H9 (cell line): Measurements from ENCODE around the gene CKB. TPM values are rescaled to one million over a fixed set of nuclear protein-coding genes. Genes with fewer than 3 reads are reported as not detected.

Experiments
- DNase-seq: peaks from one replicate; pipeline ENCODE4 v3.0.0-alpha.2; 2017
- H2AFZ ChIP-seq: one replicate; pipeline ENCODE4 v1.6.1; 2013; ENCODE audit warnings: mild to moderate bottlenecking, low read length, control low read depth, moderate library complexity
- H2AK5ac ChIP-seq: 2 replicates; pipeline ENCODE4 v1.6.1; 2013; ENCODE audit warnings: low read length, control low read depth, mixed read lengths; ENCODE audit not compliant: insufficient read length
- H2BK120ac ChIP-seq: one replicate; pipeline ENCODE4 v1.6.1; 2013; ENCODE audit warnings: low read depth, mild to moderate bottlenecking, low read length, control low read depth, inconsistent platforms; ENCODE audit not compliant: poor library complexity, severe bottlenecking
- H2BK12ac ChIP-seq: 2 replicates; pipeline ENCODE4 v1.6.1; 2013; ENCODE audit warnings: low read length, control low read depth, mixed read lengths, low read depth; ENCODE audit not compliant: insufficient read length
- H2BK15ac ChIP-seq: 2 replicates; pipeline ENCODE4 v1.6.1; 2013; ENCODE audit warnings: low read depth, low read length, control low read depth
- H2BK20ac ChIP-seq: one replicate; pipeline ENCODE4 v1.6.1; 2013; ENCODE audit warnings: low read depth, mild to moderate bottlenecking, low read length, control low read depth, inconsistent platforms; ENCODE audit not compliant: poor library complexity, severe bottlenecking
- H2BK5ac ChIP-seq: 2 replicates; pipeline ENCODE4 v1.6.1; 2013; ENCODE audit warnings: low read length, control low read depth, mixed read lengths; ENCODE audit not compliant: insufficient read length
- H3K14ac ChIP-seq: 2 replicates; pipeline ENCODE4 v1.6.1; 2013; ENCODE audit warnings: low read length, control low read depth; ENCODE audit not compliant: insufficient read depth
- H3K18ac ChIP-seq: 2 replicates; pipeline ENCODE4 v1.6.1; 2013; ENCODE audit warnings: low read depth, mild to moderate bottlenecking, mixed read lengths, low read length, control low read depth; ENCODE audit not compliant: insufficient read length
- H3K23ac ChIP-seq: 2 replicates; pipeline ENCODE4 v1.6.1; 2013; ENCODE audit warnings: low read length, control low read depth, mixed read lengths, low read depth; ENCODE audit not compliant: insufficient read length
- H3K23me2 ChIP-seq: 2 replicates; pipeline ENCODE4 v1.6.1; 2013; ENCODE audit warnings: low read depth, mild to moderate bottlenecking, mixed read lengths, low read length, control low read depth; ENCODE audit not compliant: insufficient read length, poor library complexity, severe bottlenecking
- H3K27ac ChIP-seq: 2 replicates; pipeline ENCODE4 v1.5.1; 2013; ENCODE audit warnings: low read length, control low read depth, mixed read lengths, low read depth; ENCODE audit not compliant: insufficient read length
- H3K27me3 ChIP-seq: 2 replicates; pipeline ENCODE4 v1.6.1; 2013; ENCODE audit warnings: low read length, control low read depth, inconsistent platforms; ENCODE audit not compliant: insufficient read depth
- H3K4ac ChIP-seq: 2 replicates; pipeline ENCODE4 v1.6.1; 2013; ENCODE audit warnings: low read depth, mild to moderate bottlenecking, control low read depth, inconsistent platforms, low read length, moderate library complexity
- H3K4me1 ChIP-seq: 2 replicates; pipeline ENCODE4 v1.6.1; 2013; ENCODE audit warnings: low read length, control low read depth, inconsistent platforms; ENCODE audit not compliant: insufficient read depth
- H3K4me2 ChIP-seq: 2 replicates; pipeline ENCODE4 v1.6.1; 2013; ENCODE audit warnings: low read length, control low read depth, mixed read lengths; ENCODE audit not compliant: insufficient read length, insufficient read depth
- H3K56ac ChIP-seq: 2 replicates; pipeline ENCODE4 v1.6.1; 2013; ENCODE audit warnings: low read depth, mild to moderate bottlenecking, mixed read lengths, low read length, control low read depth; ENCODE audit not compliant: insufficient read length
- H3K79me1 ChIP-seq: 2 replicates; pipeline ENCODE4 v1.6.1; 2013; ENCODE audit warnings: low read depth, mild to moderate bottlenecking, moderate library complexity, low read length, control low read depth, inconsistent platforms; ENCODE audit not compliant: insufficient read depth, poor library complexity, severe bottlenecking
- H3K79me2 ChIP-seq: 2 replicates; pipeline ENCODE4 v1.6.1; 2013; ENCODE audit warnings: low read length, control low read depth, inconsistent platforms; ENCODE audit not compliant: insufficient read depth
- H3K9ac ChIP-seq: 2 replicates; pipeline ENCODE4 v1.6.1; 2013; ENCODE audit warnings: low read length, control low read depth, mixed read lengths; ENCODE audit not compliant: insufficient read length; ENCODE audit errors: extremely low read depth
- H3K9me3 ChIP-seq: one replicate; pipeline ENCODE4 v1.6.1; 2013; ENCODE audit warnings: low read depth, low read length, inconsistent platforms; ENCODE audit not compliant: control insufficient read depth
- H3T11ph ChIP-seq: one replicate; pipeline ENCODE4 v1.6.1; 2013; ENCODE audit warnings: mild to moderate bottlenecking, low read length, control low read depth, inconsistent platforms
- H4K20me1 ChIP-seq: one replicate; pipeline ENCODE4 v1.6.1; 2013; ENCODE audit not compliant: control insufficient read depth, insufficient read length, insufficient read depth
- H4K5ac ChIP-seq: 2 replicates; pipeline ENCODE4 v1.6.1; 2013; ENCODE audit warnings: low read depth, mild to moderate bottlenecking, mixed read lengths, low read length, control low read depth; ENCODE audit not compliant: insufficient read length
- H4K8ac ChIP-seq: replicated peaks from 2 replicates; pipeline ENCODE4 v1.6.1; 2013; ENCODE audit warnings: low read length, control low read depth, mixed read lengths, low read depth; ENCODE audit not compliant: insufficient read length
- H4K91ac ChIP-seq: 2 replicates; pipeline ENCODE4 v1.6.1; 2013; ENCODE audit warnings: low read depth, mild to moderate bottlenecking, moderate library complexity, mixed read lengths, low read length, control low read depth; ENCODE audit not compliant: insufficient read length
- H3K27ac Mint-ChIP-seq, 3 experiments: 2 replicates in 2 of 3; 3 replicates in 1 of 3; pipeline ENCODE4 v1.8.0; 2020 to 2021; ENCODE audit warnings: mixed read lengths in 3 of 3, mild to moderate bottlenecking in 1 of 3, moderate library complexity in 1 of 3
- H3K27me3 Mint-ChIP-seq: 2 replicates; pipeline ENCODE4 v1.8.0; 2021; ENCODE audit warnings: low read depth, mild to moderate bottlenecking, moderate library complexity, mixed read lengths
- H3K36me3 Mint-ChIP-seq, 3 experiments: 2 replicates in 2 of 3; 3 replicates in 1 of 3; pipeline ENCODE4 v1.8.0; 2020 to 2021; ENCODE audit warnings: low read depth in 3 of 3, mixed read lengths in 3 of 3; ENCODE audit not compliant: insufficient read depth in 1 of 3
- H3K4me1 Mint-ChIP-seq, 2 experiments: 2 replicates each; pipeline ENCODE4 v1.8.0; 2020; ENCODE audit warnings: mixed read lengths in 2 of 2
- H3K4me3 Mint-ChIP-seq, 2 experiments: 2 replicates in 1 of 2; 3 replicates in 1 of 2; pipeline ENCODE4 v1.8.0; 2020 to 2021; ENCODE audit warnings: mild to moderate bottlenecking in 2 of 2, mixed read lengths in 2 of 2, moderate library complexity in 1 of 2
- H3K9me3 Mint-ChIP-seq, 2 experiments: 2 replicates in 1 of 2; 3 replicates in 1 of 2; pipeline ENCODE4 v1.8.0; 2020; ENCODE audit warnings: mild to moderate bottlenecking in 2 of 2, mixed read lengths in 2 of 2, moderate library complexity in 1 of 2
- WGBS: extraction: QIAGEN DNeasy Blood & Tissue Kit; methylation state at CpG from one replicate; pipeline ENCODE4 v1.1.7; 2013; ENCODE audit warnings: missing lambda C conversion rate, low lambda C conversion rate, mixed read lengths; ENCODE audit not compliant: insufficient read length; ENCODE audit errors: extremely low coverage; 5-methylcytosine and 5-hydroxymethylcytosine counted together
- total RNA-seq: library from RNA; stranded (reverse); gene quantifications from 2 replicates; pipeline ENCODE4 v1.2.1, GENCODE V29; 2021
- TF ChIP-seq, protein P1 (sequence below): fragments of 200-600 bp; sonication (generic); conservative IDR thresholded peaks from 3 replicates; pipeline ENCODE4 v1.8.0; 2021; ENCODE audit warnings: antibody characterized with exemption, mild to moderate bottlenecking

CKB gene
- total RNA-seq, 1 experiment from 2014 or later: 517 TPM

DNA sequence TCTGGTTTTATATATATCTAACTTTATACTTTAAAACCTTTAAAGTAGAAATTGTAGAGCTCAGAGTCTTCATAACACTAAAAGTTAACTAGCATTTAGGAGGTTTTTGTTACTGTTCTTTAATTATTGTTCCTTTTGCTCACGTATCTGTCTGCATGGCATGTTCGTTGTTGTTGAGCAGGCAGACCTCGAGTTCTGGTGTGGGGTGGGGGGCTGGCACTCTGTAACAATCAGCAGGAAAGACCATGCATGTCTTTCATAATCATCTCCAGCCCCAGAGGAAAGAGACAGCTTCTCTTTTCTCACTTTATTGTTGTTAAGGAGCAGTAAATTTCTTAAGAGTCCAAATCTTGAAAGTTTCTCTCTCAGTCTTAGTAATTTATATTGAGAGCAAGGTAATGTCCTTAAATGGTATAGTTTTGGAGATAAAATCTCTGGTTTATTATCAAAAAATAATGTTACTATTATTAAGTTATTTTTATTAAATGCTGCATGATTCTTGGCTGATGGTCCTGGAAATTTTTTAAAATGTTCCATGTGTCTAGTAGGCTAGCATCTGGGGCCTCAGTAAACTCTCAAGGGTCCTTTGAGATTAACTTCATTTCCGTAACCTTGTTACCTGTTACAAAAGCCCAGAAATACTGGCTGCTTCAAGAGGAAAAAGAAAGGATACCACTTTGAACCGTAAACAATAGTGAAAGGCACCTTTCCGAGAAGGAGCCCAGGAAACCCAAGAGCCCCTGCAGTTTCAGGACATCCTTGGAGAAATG lies 30.3 kb downstream of the CKB start:
- Histone ChIP-seq H3K18ac (no peak overlapping the region), H4K20me1 (no peaks in the 10 kb centered on the region), H3K4me2 (no peak overlapping the region), H4K5ac (no peak overlapping the region), H3K23ac (no peak overlapping the region), H4K91ac (no peak overlapping the region), H3K79me2 (no peaks in the 10 kb centered on the region), H2BK20ac (no peak overlapping the region), H3K27ac (no peak overlapping the region), H3K79me1 (no peaks in the 10 kb centered on the region), H3K23me2 (no peaks in the 10 kb centered on the region), H3K27me3 (no peaks in the 10 kb centered on the region), H2AK5ac (no peak overlapping the region), H3K9ac (no peak overlapping the region), H2BK15ac (no peak overlapping the region), H3K4ac (no peak overlapping the region), H3K9me3 (no peaks in the 10 kb centered on the region), H3K56ac (no peak overlapping the region), H2BK120ac (no peak overlapping the region), H3T11ph (no peak overlapping the region), H2BK12ac (no peak overlapping the region), H2BK5ac (no peak overlapping the region), H3K4me1 (no peaks in the 10 kb centered on the region), H3K14ac (no peak overlapping the region), H2AFZ (no peak overlapping the region), H4K8ac (no peak overlapping the region)
- peaks cover 4 to 50% (median 46%) of the 10 kb centered on the region in 3 experiments; a peak in 6 of 7 replicates for H3K36me3 Mint-ChIP-seq
- WGBS: no CpG with 5 or more reads among the region's 6 CpGs
- H3K27me3 Mint-ChIP-seq: no peaks in the 10 kb centered on the region
- H3K4me1 Mint-ChIP-seq: 0 out of 4 replicates have a peak, but pooled peaks cover 0 to 2% of the 10 kb centered on the region in 2 experiments
- H3K27ac Mint-ChIP-seq: peak overlapping the region in 1 of 3 experiments; percentile 45; a peak in 2 of 7 replicates
- DNase-seq: no peak
- H3K4me3 Mint-ChIP-seq: no peak overlapping the region
- TF ChIP-seq, protein P1, sequence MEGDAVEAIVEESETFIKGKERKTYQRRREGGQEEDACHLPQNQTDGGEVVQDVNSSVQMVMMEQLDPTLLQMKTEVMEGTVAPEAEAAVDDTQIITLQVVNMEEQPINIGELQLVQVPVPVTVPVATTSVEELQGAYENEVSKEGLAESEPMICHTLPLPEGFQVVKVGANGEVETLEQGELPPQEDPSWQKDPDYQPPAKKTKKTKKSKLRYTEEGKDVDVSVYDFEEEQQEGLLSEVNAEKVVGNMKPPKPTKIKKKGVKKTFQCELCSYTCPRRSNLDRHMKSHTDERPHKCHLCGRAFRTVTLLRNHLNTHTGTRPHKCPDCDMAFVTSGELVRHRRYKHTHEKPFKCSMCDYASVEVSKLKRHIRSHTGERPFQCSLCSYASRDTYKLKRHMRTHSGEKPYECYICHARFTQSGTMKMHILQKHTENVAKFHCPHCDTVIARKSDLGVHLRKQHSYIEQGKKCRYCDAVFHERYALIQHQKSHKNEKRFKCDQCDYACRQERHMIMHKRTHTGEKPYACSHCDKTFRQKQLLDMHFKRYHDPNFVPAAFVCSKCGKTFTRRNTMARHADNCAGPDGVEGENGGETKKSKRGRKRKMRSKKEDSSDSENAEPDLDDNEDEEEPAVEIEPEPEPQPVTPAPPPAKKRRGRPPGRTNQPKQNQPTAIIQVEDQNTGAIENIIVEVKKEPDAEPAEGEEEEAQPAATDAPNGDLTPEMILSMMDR: no peak
- no peaks in the 10 kb centered on the region for H3K9me3 Mint-ChIP-seq
